Thyroid gland (tissue), 4 donors: ENCODE data around the gene C17orf100. TPM values are rescaled to one million over a fixed set of nuclear protein-coding genes. Genes with fewer than 3 reads are reported as not detected.

Source experiments
- DNase-seq, 2 donors: peaks; one replicate each; pipeline ENCODE4 v3.0.0-alpha.2; 2019
- H3K27ac ChIP-seq, 3 donors: fragments of 200-600 bp; sonication (generic); 1 replicate in 2 of 3; 2 replicates in 1 of 3; pipeline ENCODE4 v1.5.1; 2016 to 2019; ENCODE audit warnings: mild to moderate bottlenecking in 1 of 3, moderate library complexity in 1 of 3
- H3K27me3 ChIP-seq: fragments of 200-600 bp; sonication (generic); one replicate; pipeline ENCODE4 v1.5.1; 2019
- H3K36me3 ChIP-seq, 2 donors: fragments of 200-600 bp; sonication (generic); one replicate each; pipeline ENCODE4 v1.5.1; 2016 to 2019
- H3K4me1 ChIP-seq, 2 donors: fragments of 200-600 bp; sonication (generic); one replicate each; pipeline ENCODE4 v1.5.1; 2017 to 2019
- H3K4me3 ChIP-seq, 3 donors: fragments of 200-600 bp; sonication (generic); replicated peaks in 1 of 3; 1 replicate in 2 of 3; 2 replicates in 1 of 3; pipeline ENCODE4 v1.5.1; 2016; ENCODE audit warnings: mild to moderate bottlenecking in 1 of 3
- H3K9me3 ChIP-seq: fragments of 200-600 bp; sonication (generic); one replicate; pipeline ENCODE4 v1.5.1; 2017
- CTCF ChIP-seq, 6 experiments: fragments of 200-600 bp in 3 of 6; fragments of 450-650 bp in 3 of 6; sonication (generic) in 3 of 6; IDR thresholded peaks; one replicate each; pipeline ENCODE4 v1.5.1; 2016 to 2019; ENCODE audit warnings: antibody characterized with exemption in 6 of 6, mild to moderate bottlenecking in 2 of 6, inconsistent platforms in 1 of 6, moderate library complexity in 1 of 6
- POLR2A ChIP-seq, 2 donors: fragments of 450-650 bp; IDR thresholded peaks; one replicate each; pipeline ENCODE4 v1.6.1; 2017; ENCODE audit warnings: antibody characterized with exemption in 2 of 2, mild to moderate bottlenecking in 2 of 2, moderate library complexity in 1 of 2
- whole genome bisulfite sequencing, 2 donors: methylation state at CpG; one replicate each; pipeline ENCODE4 v1.1.5; 2017; 5-methylcytosine and 5-hydroxymethylcytosine counted together
- intact Hi-C: fragments of 100-400 bp; cut with DNase I; formaldehyde crosslinking; loops from one replicate; pipeline ENCODE4 v1.15.1; 2023
- total RNA-seq, 4 donors: library from RNA; depleted of rRNA; stranded (reverse); fragments of >200 nt; gene quantifications; one replicate each; pipeline ENCODE4 v1.2.3, GENCODE V29; 2016

The C17orf100 gene
- total RNA-seq, 4 donors from 2014 or later: 0.67 to 2.7 (median 2.0) TPM

GRCh38 chr17:6669479-6670212, 18.1 kb downstream of the C17orf100 start:
- Histone ChIP-seq H3K36me3 (no peaks in the 10 kb centered on the region), H3K4me1 (no peaks in the 10 kb centered on the region), H3K9me3 (no peaks in the 10 kb centered on the region), H3K27me3 (no peaks in the 10 kb centered on the region), H3K4me3 (no peak overlapping the region), H3K27ac (no peak overlapping the region)
- DNase-seq: no peak
- 78 to 80% methylated on average over 10 of the region's 10 CpGs for WGBS, 2 donors
- no peak for TF ChIP-seq CTCF (IDR thresholded peaks at IDR 0.05)
- no peak for TF ChIP-seq POLR2A (IDR thresholded peaks at IDR 0.05)
- intact Hi-C loops: loop anchor here (10.0 kb wide), 1 partner anchor 175 kb away; no protein-coding TSS in a partner anchor

- no peak for DNase-seq
- WGBS, 2 donors: 94 to 95% methylated on average over 8 of the region's 8 CpGs
- TF ChIP-seq POLR2A (IDR thresholded peaks at IDR 0.05) (no peak), CTCF (IDR thresholded peaks at IDR 0.05) (no peak)
- Histone ChIP-seq H3K4me1 (no peaks in the 10 kb centered on the region), H3K4me3 (no peak overlapping the region), H3K9me3 (no peaks in the 10 kb centered on the region), H3K27me3 (no peaks in the 10 kb centered on the region), H3K27ac (no peak overlapping the region), H3K36me3 (no peaks in the 10 kb centered on the region)
- intact Hi-C loops: no loop called here
These were observed 19.0 kb downstream of the C17orf100 start for GRCh38 chr17:6670571-6670970.

- WGBS, 2 donors: 83 to 86% methylated on average over 6 of the region's 6 CpGs
- intact Hi-C loops: no loop called here
- H3K27me3 ChIP-seq: no peaks in the 10 kb centered on the region
These were observed 19.4 kb downstream of the C17orf100 start for GRCh38 chr17:6670999-6671398.

GRCh38 chr17:6671431-6671830, 19.9 kb downstream of the C17orf100 start:
- intact Hi-C loops: no loop called here
- Histone ChIP-seq H3K9me3 (no peaks in the 10 kb centered on the region), H3K4me1 (no peaks in the 10 kb centered on the region), H3K27me3 (no peaks in the 10 kb centered on the region), H3K27ac (no peak overlapping the region), H3K36me3 (no peaks in the 10 kb centered on the region), H3K4me3 (no peak overlapping the region)
- no peak for DNase-seq
- TF ChIP-seq CTCF (IDR thresholded peaks at IDR 0.05) (no peak), POLR2A (IDR thresholded peaks at IDR 0.05) (no peak)
- 77 to 81% methylated on average over 4 to 7 of the region's 7 CpGs for WGBS, 2 donors

More at GRCh38 chr17:6670999-6671398, 19.4 kb downstream of the C17orf100 start:
- no peaks in the 10 kb centered on the region for H3K9me3 ChIP-seq
- H3K4me1 ChIP-seq: no peaks in the 10 kb centered on the region
- H3K36me3 ChIP-seq: no peaks in the 10 kb centered on the region
- H3K4me3 ChIP-seq: no peak overlapping the region
- no peak overlapping the region for H3K27ac ChIP-seq
- no peak for DNase-seq
- no peak for TF ChIP-seq POLR2A (IDR thresholded peaks at IDR 0.05)
- TF ChIP-seq CTCF (IDR thresholded peaks at IDR 0.05): no peak

- intact Hi-C loops: no loop called here
- no peaks in the 10 kb centered on the region for H3K9me3 ChIP-seq
- TF ChIP-seq POLR2A (IDR thresholded peaks at IDR 0.05): no peak
- TF ChIP-seq CTCF (IDR thresholded peaks at IDR 0.05): no peak
- H3K4me1 ChIP-seq: no peaks in the 10 kb centered on the region
- no peak overlapping the region for H3K4me3 ChIP-seq
- no peak overlapping the region for H3K27ac ChIP-seq
- H3K27me3 ChIP-seq: no peaks in the 10 kb centered on the region
- 93 to 95% methylated on average over 11 to 13 of the region's 13 CpGs for WGBS, 2 donors
- no peaks in the 10 kb centered on the region for H3K36me3 ChIP-seq
- no peak for DNase-seq
These were observed 23.0 kb downstream of the C17orf100 start for GRCh38 chr17:6674586-6674985.
